Measurements from ENCODE around the gene ATL2. TPM values are rescaled to one million over a fixed set of nuclear protein-coding genes. Genes with fewer than 3 reads are reported as not detected.

Gene ATL2
- total RNA-seq, 1 experiment from 2014 or later, result 66.7 TPM

GRCh38 chr2:38344813-38345212, 32.3 kb downstream of the ATL2 start:
- Histone ChIP-seq H4K8ac (replicated peaks; ENCODE audit: insufficient read length, low read depth, low read length) (no peak overlapping the region), H3T11ph (ENCODE audit: low read length) (no peak overlapping the region), H2BK20ac (ENCODE audit: low read depth, low read length, poor library complexity, severe bottlenecking) (no peak overlapping the region), H3K9ac (ENCODE audit: extremely low read depth, insufficient read length, low read length) (no peak overlapping the region), H3K56ac (ENCODE audit: insufficient read length, low read depth, low read length) (no peak overlapping the region), H3K79me2 (ENCODE audit: insufficient read depth, low read length) (peaks cover 18% of the 10 kb centered on the region; the same call in 1 of the 2 replicates), H3K23ac (ENCODE audit: insufficient read length, low read depth, low read length) (no peak overlapping the region), H2BK12ac (ENCODE audit: insufficient read length, low read depth, low read length) (no peak overlapping the region), H3K9me3 (ENCODE audit: control insufficient read depth, low read depth, low read length) (no peaks in the 10 kb centered on the region), H2BK120ac (ENCODE audit: low read depth, low read length, poor library complexity, severe bottlenecking) (no peak overlapping the region), H3K27ac (ENCODE audit: insufficient read length, low read depth, low read length) (no peak overlapping the region), H3K4me1 (ENCODE audit: insufficient read depth, low read length) (no peaks in the 10 kb centered on the region), H3K4ac (ENCODE audit: low read depth, low read length) (no peak overlapping the region), H3K14ac (ENCODE audit: insufficient read depth, low read length) (no peak overlapping the region), H4K20me1 (ENCODE audit: control insufficient read depth, insufficient read depth, insufficient read length) (no peaks in the 10 kb centered on the region), H3K18ac (ENCODE audit: insufficient read length, low read depth, low read length) (no peak overlapping the region), H3K4me2 (ENCODE audit: insufficient read depth, insufficient read length, low read length) (no peak overlapping the region), H4K91ac (ENCODE audit: insufficient read length, low read depth, low read length) (no peak overlapping the region), H4K5ac (ENCODE audit: insufficient read length, low read depth, low read length) (no peak overlapping the region), H3K23me2 (ENCODE audit: insufficient read length, low read depth, low read length, poor library complexity, severe bottlenecking) (no peaks in the 10 kb centered on the region), H2AK5ac (ENCODE audit: insufficient read length, low read length) (no peak overlapping the region), H2BK5ac (ENCODE audit: insufficient read length, low read length) (no peak overlapping the region), H3K79me1 (ENCODE audit: insufficient read depth, low read depth, low read length, poor library complexity, severe bottlenecking) (peaks cover 3% of the 10 kb centered on the region), H2BK15ac (ENCODE audit: low read depth, low read length) (no peak overlapping the region), H3K27me3 (ENCODE audit: insufficient read depth, low read length) (no peaks in the 10 kb centered on the region), H2AFZ (ENCODE audit: low read length) (no peak overlapping the region)
- no peak for DNase-seq
- no peaks in the 10 kb centered on the region for H3K4me1 Mint-ChIP-seq
- TF ChIP-seq CTCF (conservative IDR thresholded peaks at IDR 0.05), result no peak
- H3K4me3 Mint-ChIP-seq, result no peak overlapping the region
- WGBS (ENCODE audit: extremely low coverage, insufficient read length, low lambda C conversion rate), result no CpG with 5 or more reads among the region's 3 CpGs
- H3K27me3 Mint-ChIP-seq (ENCODE audit: low read depth), result no peaks in the 10 kb centered on the region
- no peak overlapping the region for H3K27ac Mint-ChIP-seq
- peaks cover 20 to 39% (median 36%) of the 10 kb centered on the region in 3 experiments for H3K36me3 Mint-ChIP-seq (ENCODE audit: insufficient read depth in 1 of 3, low read depth in 3 of 3)
- no peaks in the 10 kb centered on the region; a peak in 1 of 5 replicates for H3K9me3 Mint-ChIP-seq

Measured in H9 (cell line).